Psoas muscle (tissue), 8 donors: Measurements from ENCODE around the gene EIF2S1. TPM values are rescaled to one million over a fixed set of nuclear protein-coding genes. Genes with fewer than 3 reads are reported as not detected.

Source experiments
- ATAC-seq, 4 donors: fragments of 200-7000 bp; cut with Tn5 transposase; one replicate each; pipeline ENCODE4 v1.9.1; 2020; ENCODE audit warnings: moderate library complexity in 3 of 4, mild to moderate bottlenecking in 2 of 4
- DNase-seq, 2 donors: peaks; one replicate each; pipeline ENCODE4 v3.0.0-alpha.2; 2020
- H3K27ac ChIP-seq: fragments of 200-600 bp; one replicate; pipeline ENCODE4 v1.8.0; 2022
- H3K27me3 ChIP-seq, 3 donors: fragments of 200-600 bp in 1 of 3; one replicate each; pipeline versions ENCODE4 v1.6.1 to v1.8.0; 2013 to 2022; ENCODE audit warnings: low read length in 2 of 3, mild to moderate bottlenecking in 2 of 3, moderate library complexity in 1 of 3; ENCODE audit not compliant: insufficient read depth in 3 of 3
- H3K36me3 ChIP-seq, 2 donors: fragments of 200-600 bp in 1 of 2; one replicate each; pipeline versions ENCODE4 v1.6.1 to v1.8.0; 2013 to 2022; ENCODE audit warnings: low read depth in 1 of 2, mild to moderate bottlenecking in 1 of 2, moderate library complexity in 1 of 2; ENCODE audit not compliant: insufficient read depth in 1 of 2
- H3K4me1 ChIP-seq: fragments of 200-600 bp; one replicate; pipeline ENCODE4 v1.8.0; 2022
- H3K4me3 ChIP-seq: fragments of 200-600 bp; one replicate; pipeline ENCODE4 v1.8.0; 2022; ENCODE audit warnings: mild to moderate bottlenecking
- H3K9me3 ChIP-seq: fragments of 200-600 bp; one replicate; pipeline ENCODE4 v1.8.0; 2022
- CTCF ChIP-seq: fragments of 200-600 bp; IDR thresholded peaks from one replicate; pipeline ENCODE4 v1.8.0; 2022; ENCODE audit warnings: antibody characterized with exemption
- WGBS, 3 donors: extraction: QIAGEN DNeasy Blood & Tissue Kit; methylation state at CpG; one replicate each; pipeline versions ENCODE4 v1.1.6 to v1.1.7; 2013; 5-methylcytosine and 5-hydroxymethylcytosine counted together
- intact Hi-C, 2 donors: fragments of 100-400 bp; cut with DNase I; formaldehyde crosslinking; loops; one replicate each; pipeline versions ENCODE4 v1.11.0 to v1.14.2; 2022
- polyA plus RNA-seq, 3 donors: library from polyadenylated mRNA; stranded (reverse); fragments of 200-250 nt; gene quantifications; one replicate each; pipeline ENCODE4 v1.2.3, GENCODE V29; 2013
- total RNA-seq, 4 donors: library from RNA; stranded (reverse); fragmentation: NEBNext Ultra II Directional in 2 of 4; extraction: Animal tissue kit (Norgen Biotek cat#: 25700) in 2 of 4; gene quantifications; one replicate each; pipeline versions ENCODE4 v1.2.1 to v1.2.4, GENCODE V29; 2021 to 2023
- donor health status: healthy with polysubstance abuse.
- donor health status: DM: no; HTN: no; CAD: no; lungs with moderate emphysema.
- donor health status: Bipolar disorder and iron deficiency.
- donor health status: healthy.
- donor health status: DM: yes; HTN: yes; CAD: no.
- donor health status: DM: no; HTN: no; CAD: no.
- donor health status: DM: no; HTN: no; CAD: no.
- donor health status: DM: yes; HTN: yes; CAD: no.

Gene EIF2S1
- total and polyA plus RNA-seq, 7 donors: 89.7 to 299 (median 136) TPM

DNA sequence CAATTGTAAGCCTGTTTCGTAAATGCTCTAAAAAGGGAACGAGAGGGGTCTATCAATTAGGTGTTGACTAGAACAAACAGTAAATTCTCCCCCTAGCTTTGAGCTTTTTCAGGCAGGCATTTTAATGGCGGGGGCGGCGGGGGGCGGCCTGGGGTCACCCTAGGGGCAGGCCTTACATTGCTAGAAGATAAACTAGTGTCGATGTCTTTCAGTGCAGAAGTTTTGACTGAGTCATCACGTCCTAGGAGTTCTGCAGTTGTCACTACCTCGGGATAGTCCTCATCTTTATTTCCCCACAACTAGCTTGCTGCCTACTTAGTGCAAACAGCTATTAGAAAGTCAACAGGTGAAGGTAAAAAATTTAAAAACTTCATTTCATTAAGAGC lies 2.2 kb upstream of the EIF2S1 start:
- Histone ChIP-seq H3K4me1 (peaks cover 40% of the 10 kb centered on the region), H3K27me3 (no peaks in the 10 kb centered on the region), H3K9me3 (no peaks in the 10 kb centered on the region), H3K4me3 (peak overlapping the region; percentile 92), H3K36me3 (peaks cover 0 to 16% of the 10 kb centered on the region in 2 donors), H3K27ac (no peak overlapping the region)
- WGBS, 3 donors: 40 to 56% (median 49%) methylated on average over 9 of the region's 9 CpGs
- intact Hi-C loops: no loop called here
- ATAC-seq (no peak), DNase-seq (no peak)
- TF ChIP-seq CTCF: no peak

DNA sequence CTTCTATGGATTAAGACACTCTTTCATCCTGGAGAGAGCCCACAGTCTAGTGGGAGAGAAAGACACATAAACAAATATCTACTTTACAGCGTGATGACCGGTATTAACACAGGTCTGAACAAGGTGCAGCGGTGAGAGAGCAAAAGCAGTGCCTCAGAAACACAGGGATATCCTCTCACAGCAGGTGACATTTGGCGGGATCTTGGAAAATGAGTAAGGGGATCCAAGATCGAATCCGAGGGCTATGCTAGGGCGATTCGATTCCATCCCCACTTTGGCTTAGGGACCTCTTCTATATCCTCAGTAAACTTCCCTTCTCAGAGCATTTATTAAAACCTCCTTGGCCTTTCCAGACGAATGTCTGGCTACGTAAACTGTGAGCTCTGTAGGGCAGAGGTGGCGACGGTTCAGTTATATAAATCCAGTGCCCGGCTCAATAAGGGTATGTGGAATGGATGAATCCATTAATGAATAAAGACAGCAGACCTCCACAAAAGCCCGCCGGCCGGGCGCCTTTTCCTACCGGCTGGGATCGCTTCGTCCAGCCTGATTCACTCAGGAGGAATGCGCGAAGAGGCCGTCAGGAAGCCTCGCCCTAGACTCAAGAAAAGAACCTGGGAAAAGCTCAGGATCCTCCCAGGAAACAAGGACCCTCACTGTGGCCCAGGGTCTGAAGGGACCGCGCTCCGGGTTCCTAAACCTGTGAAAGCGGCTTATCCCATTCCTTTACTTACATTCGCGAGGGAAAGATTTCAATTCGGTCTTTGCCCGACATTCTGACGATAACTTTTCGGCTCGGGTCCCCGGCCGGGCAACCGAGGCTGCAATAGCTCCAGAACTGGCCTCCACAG lies 979 bp upstream of the EIF2S1 start:
- peak overlapping the region; percentile 92 for H3K4me3 ChIP-seq
- H3K36me3 ChIP-seq: peaks cover 0 to 18% of the 10 kb centered on the region in 2 donors
- intact Hi-C loops: no loop called here
- H3K9me3 ChIP-seq: no peaks in the 10 kb centered on the region
- H3K27me3 ChIP-seq: no peaks in the 10 kb centered on the region
- WGBS, 3 donors: 1 to 2% (median 1%) methylated on average over 38 of the region's 38 CpGs
- ATAC-seq: peak in 1 of 4 donors; percentile 13
- H3K27ac ChIP-seq: peak overlapping the region; percentile 98
- peaks cover 52% of the 10 kb centered on the region for H3K4me1 ChIP-seq
- peak; percentile 34 to 56 for DNase-seq
- TF ChIP-seq CTCF: no peak

DNA sequence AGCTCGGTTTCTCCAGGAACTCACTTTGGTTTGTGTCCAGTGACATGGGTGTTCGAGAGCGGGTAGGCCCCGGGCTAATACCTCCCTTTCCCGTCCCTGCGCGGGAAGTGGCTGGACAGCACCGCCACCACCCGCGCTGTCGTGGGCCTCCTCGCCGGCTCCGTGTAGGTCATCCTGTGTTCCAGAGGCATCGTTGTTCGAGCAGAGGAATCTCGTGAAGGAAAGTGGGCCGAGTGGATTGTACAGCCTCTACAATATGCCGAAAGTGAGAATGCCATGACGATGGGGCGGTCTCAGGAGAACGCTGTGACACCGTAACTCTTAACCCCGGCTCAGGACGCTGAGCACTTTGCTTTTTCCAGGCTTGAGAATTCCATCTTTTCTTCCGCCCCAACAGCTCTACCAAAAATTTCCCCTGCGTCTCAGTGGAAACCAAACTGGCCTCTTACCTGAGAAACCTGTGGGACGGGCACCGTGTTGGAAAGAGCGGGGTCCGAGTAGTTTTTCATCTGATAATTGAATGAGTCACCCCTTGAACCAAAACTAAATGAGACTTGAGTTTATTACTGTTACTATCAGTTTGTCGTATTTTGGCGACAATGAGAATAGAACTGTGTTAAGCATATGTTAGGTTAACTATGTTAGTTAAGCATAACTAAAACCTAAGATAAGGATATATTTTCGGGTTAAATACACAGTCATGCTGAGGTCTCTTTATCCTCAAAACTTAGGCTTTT lies 510 bp downstream of the EIF2S1 start:
- DNase-seq (no peak), ATAC-seq (peak; percentile 44 to 59 (median 50))
- no peaks in the 10 kb centered on the region for H3K9me3 ChIP-seq
- no peaks in the 10 kb centered on the region for H3K27me3 ChIP-seq
- H3K4me1 ChIP-seq: peaks cover 57% of the 10 kb centered on the region
- intact Hi-C loops: no loop called here
- peak overlapping the region; percentile 98 for H3K27ac ChIP-seq
- TF ChIP-seq CTCF: no peak
- H3K4me3 ChIP-seq: peak overlapping the region; percentile 92
- 1 to 2% (median 2%) methylated on average over 34 of the region's 34 CpGs for WGBS, 3 donors
- peaks cover 0 to 33% of the 10 kb centered on the region in 2 donors for H3K36me3 ChIP-seq

DNA sequence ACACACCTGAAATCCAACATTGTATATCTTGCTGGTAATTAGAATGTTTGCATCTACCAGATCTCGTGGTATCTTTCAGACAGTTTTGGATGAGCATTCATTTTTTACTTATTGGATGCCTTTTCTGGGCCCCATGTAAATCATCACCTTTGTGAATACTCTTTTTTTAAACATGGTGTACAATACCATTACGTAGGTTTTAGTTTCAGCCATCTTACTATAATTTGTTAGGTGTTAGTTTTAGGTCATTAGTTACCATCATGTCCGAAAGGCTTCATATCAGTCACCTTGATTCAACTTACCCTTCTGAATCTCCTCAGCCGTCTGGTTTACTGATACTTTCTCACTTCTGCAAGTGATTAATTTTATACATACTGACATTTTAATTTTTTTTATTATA lies 5.3 kb downstream of the EIF2S1 start:
- H3K36me3 ChIP-seq: peaks cover 8 to 81% of the 10 kb centered on the region in 2 donors
- no peak overlapping the region for H3K4me3 ChIP-seq
- peaks cover 35% of the 10 kb centered on the region for H3K4me1 ChIP-seq
- DNase-seq (no peak), ATAC-seq (no peak)
- no peak overlapping the region for H3K27ac ChIP-seq
- no peaks in the 10 kb centered on the region for H3K27me3 ChIP-seq
- H3K9me3 ChIP-seq: no peaks in the 10 kb centered on the region
- TF ChIP-seq CTCF: no peak
- intact Hi-C loops: no loop called here
- 91 to 93% (median 92%) methylated on average over 4 of the region's 4 CpGs for WGBS, 3 donors
